Measurements from ENCODE around the gene SPOP. TPM values are rescaled to one million over a fixed set of nuclear protein-coding genes. Genes with fewer than 3 reads are reported as not detected.
"Not testable (repeated sequence)": the region's sequence is repeated elsewhere in the genome, so short reads cannot be mapped to it uniquely, and the experiment has no call there.

The SPOP gene
- 27.4 TPM for total RNA-seq

DNA sequence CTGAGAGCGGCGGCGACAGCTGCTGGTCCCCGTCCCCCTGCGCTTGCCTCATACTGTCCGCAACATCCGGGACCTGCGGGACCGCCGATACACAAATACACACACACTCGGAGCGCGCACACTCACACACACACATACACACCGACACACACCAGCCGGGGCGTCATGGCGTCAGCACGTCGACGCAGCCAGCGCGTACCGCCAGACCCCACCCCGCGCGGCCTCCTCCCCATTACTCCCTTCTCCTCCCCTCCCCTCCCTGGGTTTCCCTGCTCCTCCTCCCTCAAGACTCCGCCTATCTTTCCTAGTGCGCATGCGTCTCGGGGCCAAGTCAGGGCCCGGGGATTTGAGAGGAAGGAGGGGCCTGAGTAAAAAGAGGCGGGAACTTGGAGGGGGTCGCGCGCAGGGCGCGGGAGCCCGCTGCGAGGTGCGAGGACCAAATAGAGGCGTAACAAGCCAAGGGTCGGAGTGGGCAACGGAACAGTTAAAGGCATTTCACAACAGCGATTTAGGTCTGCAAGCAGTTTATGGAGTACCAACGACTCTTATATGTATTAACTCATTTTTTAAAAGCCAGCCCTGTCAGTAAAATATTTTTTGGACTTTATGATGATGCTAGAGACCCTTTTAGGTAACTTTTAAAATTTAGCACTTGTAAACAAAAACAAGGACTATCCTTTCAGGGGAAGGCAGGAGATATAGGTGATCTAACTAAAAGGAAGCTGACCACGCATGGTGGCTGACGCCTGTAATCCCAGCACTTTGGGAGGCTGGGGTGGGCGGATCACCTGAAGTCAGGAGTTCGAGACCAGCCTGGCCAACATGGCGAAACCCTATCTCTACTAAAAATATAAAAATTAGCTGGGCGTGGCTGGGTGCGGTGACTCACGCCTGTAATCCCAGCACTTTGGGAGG is at the start of gene SPOP:
TSS of gene SPOP (minus strand) at position 165 of the 915 bp plus-strand sequence. CDS start 55,287 bp downstream, outside the sequence.
- no peaks in the 10 kb centered on the region for H3K27me3 ChIP-seq (ENCODE audit: insufficient read depth, low read length)
- H3K4me3 ChIP-seq (ENCODE audit: low read length): peak within 1 kb of the TSS; percentile 53
- peaks cover 46% of the 10 kb centered on the region for H3K4me1 ChIP-seq (ENCODE audit: insufficient read depth, low read length)
- no peaks in the 10 kb centered on the region for H3K9me3 ChIP-seq (ENCODE audit: low read depth, low read length)

DNA sequence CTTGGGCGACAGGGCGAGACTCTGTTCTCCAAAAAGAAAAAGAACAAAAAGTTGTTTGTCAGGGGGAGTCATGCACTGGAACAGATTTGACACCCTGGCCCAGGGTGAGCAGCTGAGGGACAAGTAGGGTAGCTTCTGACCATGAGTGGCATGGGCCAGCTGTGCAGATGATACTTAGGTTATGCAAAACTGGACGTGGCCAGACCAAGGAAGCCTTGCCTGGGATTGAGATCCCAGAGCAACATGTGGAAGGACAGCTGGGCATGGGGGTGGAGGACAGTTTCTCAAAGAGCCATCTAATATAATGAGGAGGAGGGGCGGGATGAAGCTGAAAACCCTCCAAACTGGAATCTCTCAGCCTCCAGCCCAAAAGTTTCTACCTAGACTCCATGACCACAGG is 49.5 kb upstream of the SPOP start:
- Histone ChIP-seq H3K27me3 (ENCODE audit: insufficient read depth, low read length) (no peaks in the 10 kb centered on the region), H3K4me1 (ENCODE audit: insufficient read depth, low read length) (peaks cover 58% of the 10 kb centered on the region), H3K4me3 (ENCODE audit: low read length) (no peak overlapping the region), H3K9me3 (ENCODE audit: low read depth, low read length) (no peaks in the 10 kb centered on the region)

DNA sequence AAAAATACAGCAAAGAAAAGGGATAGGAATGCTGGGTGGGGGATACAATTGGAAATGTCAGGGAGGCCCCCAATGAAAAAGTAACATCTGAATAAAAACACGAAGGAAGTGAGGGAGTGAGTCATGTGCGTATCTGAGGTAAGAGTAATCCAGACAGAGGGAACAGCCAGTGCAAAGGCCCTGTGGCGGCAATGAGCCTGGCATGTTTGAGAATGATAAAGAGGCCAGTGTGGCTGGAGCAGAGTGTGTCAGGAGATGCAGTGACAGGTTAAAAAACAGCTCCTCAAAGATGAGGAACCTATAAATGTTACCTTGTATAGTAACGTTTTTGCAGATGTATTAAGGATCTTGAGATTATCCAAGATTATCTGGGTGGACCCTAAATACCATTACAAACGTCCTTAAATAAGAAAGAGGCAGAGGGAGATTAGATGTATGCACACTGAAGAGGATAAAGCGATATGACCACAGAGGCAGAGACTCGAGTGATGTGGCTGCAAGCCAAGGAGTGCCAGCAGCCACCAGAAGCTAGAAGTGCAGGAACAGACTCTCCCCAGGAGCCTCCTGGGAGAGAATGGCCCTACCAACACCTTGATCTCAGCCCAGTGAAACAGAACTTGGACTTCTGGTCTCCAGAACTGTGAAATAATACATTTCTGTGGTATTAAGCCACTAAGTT is 47.7 kb upstream of the SPOP start:
- Histone ChIP-seq H3K4me3 (ENCODE audit: low read length) (no peak overlapping the region), H3K27me3 (ENCODE audit: insufficient read depth, low read length) (no peaks in the 10 kb centered on the region), H3K4me1 (ENCODE audit: insufficient read depth, low read length) (peaks cover 49% of the 10 kb centered on the region), H3K9me3 (ENCODE audit: low read depth, low read length) (no peaks in the 10 kb centered on the region)

DNA sequence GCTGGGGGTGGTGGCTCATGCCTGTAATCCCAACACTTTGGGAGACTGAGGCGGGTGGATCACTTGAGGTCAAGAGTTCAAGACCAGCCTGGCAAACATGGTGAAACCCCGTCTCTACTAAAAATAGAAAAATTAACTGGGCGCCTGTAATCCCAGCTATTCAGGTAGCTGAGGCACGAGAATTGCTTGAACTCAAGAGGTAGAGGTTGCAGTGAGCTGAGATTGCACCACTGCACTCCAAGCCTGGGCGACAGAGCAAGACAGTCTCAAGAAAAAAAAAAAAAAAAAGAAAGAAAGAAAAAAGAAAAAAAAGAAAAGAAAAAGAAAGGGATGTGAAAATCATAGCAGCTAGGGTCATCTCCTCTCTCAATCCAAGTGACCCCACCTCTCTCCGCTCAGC is 46.7 kb upstream of the SPOP start:
- H3K4me1 ChIP-seq (ENCODE audit: insufficient read depth, low read length): peaks cover 42% of the 10 kb centered on the region
- not testable (repeated sequence) for H3K9me3 ChIP-seq (ENCODE audit: low read depth, low read length)

DNA sequence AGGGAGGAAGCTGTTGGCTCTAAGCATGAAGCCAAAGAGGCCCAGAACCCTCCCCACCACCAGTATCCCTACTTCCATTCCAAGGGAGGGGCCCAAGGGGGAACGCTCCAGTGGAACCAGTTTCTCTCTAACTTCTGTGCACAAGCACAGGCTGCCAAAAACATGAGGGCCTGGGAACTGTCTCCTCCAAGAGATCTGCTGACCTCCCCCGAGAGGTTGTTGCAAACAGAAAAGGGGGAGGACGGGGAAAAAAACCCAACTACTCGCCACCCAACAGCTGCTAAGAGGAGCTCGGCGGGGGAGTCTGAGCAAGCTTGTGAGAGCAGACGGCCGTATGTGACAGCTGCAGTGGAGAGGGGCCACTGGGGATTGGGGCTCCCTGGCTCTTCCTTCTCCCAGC is 45.5 kb upstream of the SPOP start:
- no peak overlapping the region for H3K4me3 ChIP-seq (ENCODE audit: low read length)
- H3K4me1 ChIP-seq (ENCODE audit: insufficient read depth, low read length): peaks cover 32% of the 10 kb centered on the region
- no peaks in the 10 kb centered on the region for H3K27me3 ChIP-seq (ENCODE audit: insufficient read depth, low read length)
- H3K9me3 ChIP-seq (ENCODE audit: low read depth, low read length): no peaks in the 10 kb centered on the region

More for the DNA sequence above, 46.7 kb upstream of the SPOP start:
- H3K4me3 ChIP-seq (ENCODE audit: low read length); H3K27me3 ChIP-seq (ENCODE audit: insufficient read depth, low read length): not testable (repeated sequence)

DNA sequence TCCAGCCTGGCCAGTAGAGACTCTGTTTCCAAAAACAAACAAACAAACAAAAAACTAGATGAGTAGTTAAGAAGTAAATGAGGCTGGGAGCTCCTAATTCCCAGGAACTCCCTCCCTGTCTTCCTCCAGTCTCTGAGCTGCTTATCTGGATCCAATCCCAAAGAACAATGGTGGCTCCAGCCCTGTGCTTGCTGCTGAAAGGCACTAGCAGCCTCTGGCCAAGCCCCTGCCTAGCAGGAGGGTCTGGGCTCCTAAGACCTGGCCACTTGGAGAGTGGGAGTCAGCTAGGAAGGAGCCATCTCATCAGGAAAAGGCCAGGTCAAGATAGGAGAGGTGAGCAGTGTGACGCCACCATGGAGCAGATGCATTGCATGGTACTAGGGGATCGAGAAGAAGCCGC is 44.2 kb upstream of the SPOP start:
- Histone ChIP-seq H3K9me3 (ENCODE audit: low read depth, low read length) (no peaks in the 10 kb centered on the region), H3K4me1 (ENCODE audit: insufficient read depth, low read length) (peaks cover 28% of the 10 kb centered on the region)

DNA sequence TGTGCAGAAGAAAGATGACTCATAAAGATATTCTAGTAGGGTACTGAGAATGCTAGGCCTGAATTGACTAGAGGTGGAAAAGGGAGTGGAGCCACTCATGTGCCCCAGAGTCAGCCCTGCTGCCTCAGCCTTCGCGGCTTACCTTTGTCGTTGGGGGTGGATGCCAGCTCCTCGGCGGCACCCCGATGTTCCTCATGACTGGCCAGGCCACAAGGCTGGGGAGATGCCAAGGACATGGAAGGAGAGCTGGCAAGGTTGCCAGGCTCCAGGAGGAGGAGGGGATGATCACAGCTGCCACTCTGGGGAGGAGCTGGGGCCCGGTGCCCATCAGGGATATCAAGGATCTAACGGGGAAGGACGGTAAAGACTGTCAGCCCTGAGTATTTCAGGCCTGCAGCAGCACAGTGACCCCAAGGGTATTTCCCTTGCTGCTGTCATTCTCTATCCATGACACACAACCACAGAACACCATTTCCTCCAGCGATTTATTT is 39.5 kb upstream of the SPOP start:
- Histone ChIP-seq H3K27me3 (ENCODE audit: insufficient read depth, low read length) (no peaks in the 10 kb centered on the region), H3K4me1 (ENCODE audit: insufficient read depth, low read length) (peaks cover 42% of the 10 kb centered on the region), H3K9me3 (ENCODE audit: low read depth, low read length) (no peaks in the 10 kb centered on the region), H3K4me3 (ENCODE audit: low read length) (no peak overlapping the region)

More for the DNA sequence above, 44.2 kb upstream of the SPOP start:
- Histone ChIP-seq H3K27me3 (ENCODE audit: insufficient read depth, low read length) (no peaks in the 10 kb centered on the region), H3K4me3 (ENCODE audit: low read length) (no peak overlapping the region)

DNA sequence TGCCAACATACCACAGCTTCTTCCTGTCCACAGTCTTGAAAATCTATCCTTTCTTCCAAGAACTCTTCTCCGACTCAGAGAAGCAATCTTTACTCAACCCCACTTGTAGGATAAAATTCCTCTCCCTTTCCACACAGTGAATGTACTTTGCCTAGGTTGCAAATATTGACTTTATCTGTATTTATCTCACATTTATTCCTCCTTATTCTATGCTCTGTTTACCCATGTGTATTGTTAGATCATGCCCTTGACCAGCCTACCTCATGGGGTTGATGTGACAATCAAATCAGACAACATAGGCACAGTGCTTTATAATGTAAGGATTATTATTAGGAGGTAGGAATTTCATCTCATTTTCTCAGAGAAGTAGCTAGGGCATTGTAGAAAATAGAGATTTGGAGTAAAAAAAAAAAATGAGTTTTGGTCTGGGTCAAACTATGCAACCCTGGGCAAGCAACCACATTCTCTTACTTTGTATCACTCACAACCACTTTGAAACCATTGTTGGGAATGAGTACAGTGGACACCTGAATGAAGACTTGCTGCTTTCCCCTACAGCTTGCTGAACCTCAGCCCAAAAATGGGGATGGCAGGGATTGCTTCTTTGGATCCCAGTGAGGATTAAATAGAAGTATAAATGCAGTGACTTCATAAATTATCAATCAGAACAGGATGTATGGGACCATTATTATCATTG is 38.9 kb upstream of the SPOP start:
- Histone ChIP-seq H3K4me3 (ENCODE audit: low read length) (no peak overlapping the region), H3K27me3 (ENCODE audit: insufficient read depth, low read length) (no peaks in the 10 kb centered on the region), H3K9me3 (ENCODE audit: low read depth, low read length) (no peaks in the 10 kb centered on the region), H3K4me1 (ENCODE audit: insufficient read depth, low read length) (peaks cover 42% of the 10 kb centered on the region)

DNA sequence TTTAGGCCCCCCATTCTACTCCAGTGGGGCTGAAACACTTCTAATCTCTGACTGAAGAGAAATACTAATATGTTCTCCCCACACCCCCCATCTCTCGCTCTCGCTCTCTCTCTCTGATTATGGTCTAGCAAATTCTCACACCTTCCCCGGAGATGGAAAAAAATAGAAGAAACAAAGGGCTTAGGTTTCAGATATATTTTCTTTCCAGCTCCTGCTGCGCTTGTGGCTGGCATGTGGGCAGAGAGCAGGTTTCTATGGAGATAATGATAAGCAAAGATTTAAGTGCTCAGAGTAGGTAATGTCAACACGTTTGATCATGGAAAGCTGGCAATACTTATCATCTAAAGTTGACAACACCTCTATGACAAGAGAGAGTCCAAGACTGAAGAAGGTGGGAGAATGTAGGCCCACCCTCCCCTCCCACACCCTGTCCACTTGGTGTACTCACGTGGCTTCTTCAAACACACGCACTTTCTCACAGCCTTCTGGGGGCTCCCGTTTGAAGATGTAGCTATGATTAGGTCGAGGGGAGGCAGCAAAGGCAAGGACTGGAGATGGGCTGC is 37.9 kb upstream of the SPOP start:
- no peaks in the 10 kb centered on the region for H3K27me3 ChIP-seq (ENCODE audit: insufficient read depth, low read length)
- H3K4me3 ChIP-seq (ENCODE audit: low read length): no peak overlapping the region
- H3K9me3 ChIP-seq (ENCODE audit: low read depth, low read length): no peaks in the 10 kb centered on the region
- peaks cover 42% of the 10 kb centered on the region for H3K4me1 ChIP-seq (ENCODE audit: insufficient read depth, low read length)

DNA sequence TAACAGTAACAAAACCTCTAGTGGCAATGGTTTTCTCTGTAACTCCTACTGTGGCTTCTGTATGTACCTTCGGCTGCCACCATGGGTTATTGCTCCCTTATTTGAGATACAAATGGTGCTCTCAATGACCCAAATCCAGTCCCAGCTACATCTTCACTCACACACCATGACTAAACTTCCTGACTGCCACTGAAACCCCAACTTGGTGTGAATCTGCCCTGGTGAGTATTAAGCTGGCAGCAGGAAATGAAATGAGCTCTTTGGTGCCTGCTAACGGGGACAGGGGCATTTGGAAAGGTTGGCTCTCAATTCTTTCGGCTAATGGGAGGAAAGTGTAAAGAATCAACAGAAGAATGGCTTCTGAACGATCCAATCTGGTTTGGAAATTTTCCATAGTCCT is 37.3 kb upstream of the SPOP start:
- Histone ChIP-seq H3K4me3 (ENCODE audit: low read length) (no peak overlapping the region), H3K27me3 (ENCODE audit: insufficient read depth, low read length) (no peaks in the 10 kb centered on the region), H3K9me3 (ENCODE audit: low read depth, low read length) (no peaks in the 10 kb centered on the region), H3K4me1 (ENCODE audit: insufficient read depth, low read length) (peaks cover 42% of the 10 kb centered on the region)

DNA sequence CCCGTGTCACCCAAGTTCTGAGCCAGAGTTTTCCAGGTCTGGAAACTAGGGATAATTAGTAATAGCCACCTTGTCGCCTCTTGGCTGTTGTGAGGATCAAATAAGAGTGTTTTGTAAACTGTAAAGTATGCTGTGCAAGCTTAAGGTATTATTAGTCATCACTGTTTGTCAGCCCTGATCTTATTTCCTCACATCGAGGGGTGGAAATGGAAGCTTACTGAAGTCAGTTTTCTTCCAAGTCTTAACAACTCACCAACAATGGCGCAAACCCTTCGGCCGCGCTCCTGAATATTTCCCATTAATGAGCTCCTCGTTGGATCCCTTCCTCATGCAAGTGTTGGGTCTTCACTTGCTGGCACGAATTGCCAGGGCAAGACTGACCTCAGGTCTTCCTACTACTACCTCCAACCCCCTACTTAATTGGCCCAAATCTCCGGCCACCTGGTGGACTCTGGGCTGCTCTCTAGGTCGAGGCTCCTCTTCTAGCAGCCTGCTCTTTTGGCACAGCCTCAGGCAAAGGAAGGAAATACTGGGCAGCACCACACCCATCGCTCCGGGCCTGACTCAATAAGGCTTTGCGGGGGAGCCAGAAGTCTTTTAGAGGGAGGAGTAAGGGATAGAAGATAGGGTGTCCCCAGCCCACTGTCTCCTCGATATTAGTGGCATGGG is 30.8 kb upstream of the SPOP start:
- Histone ChIP-seq H3K4me3 (ENCODE audit: low read length) (peak overlapping the region; percentile 93), H3K27me3 (ENCODE audit: insufficient read depth, low read length) (no peaks in the 10 kb centered on the region), H3K4me1 (ENCODE audit: insufficient read depth, low read length) (peaks cover 39% of the 10 kb centered on the region), H3K9me3 (ENCODE audit: low read depth, low read length) (no peaks in the 10 kb centered on the region)

DNA sequence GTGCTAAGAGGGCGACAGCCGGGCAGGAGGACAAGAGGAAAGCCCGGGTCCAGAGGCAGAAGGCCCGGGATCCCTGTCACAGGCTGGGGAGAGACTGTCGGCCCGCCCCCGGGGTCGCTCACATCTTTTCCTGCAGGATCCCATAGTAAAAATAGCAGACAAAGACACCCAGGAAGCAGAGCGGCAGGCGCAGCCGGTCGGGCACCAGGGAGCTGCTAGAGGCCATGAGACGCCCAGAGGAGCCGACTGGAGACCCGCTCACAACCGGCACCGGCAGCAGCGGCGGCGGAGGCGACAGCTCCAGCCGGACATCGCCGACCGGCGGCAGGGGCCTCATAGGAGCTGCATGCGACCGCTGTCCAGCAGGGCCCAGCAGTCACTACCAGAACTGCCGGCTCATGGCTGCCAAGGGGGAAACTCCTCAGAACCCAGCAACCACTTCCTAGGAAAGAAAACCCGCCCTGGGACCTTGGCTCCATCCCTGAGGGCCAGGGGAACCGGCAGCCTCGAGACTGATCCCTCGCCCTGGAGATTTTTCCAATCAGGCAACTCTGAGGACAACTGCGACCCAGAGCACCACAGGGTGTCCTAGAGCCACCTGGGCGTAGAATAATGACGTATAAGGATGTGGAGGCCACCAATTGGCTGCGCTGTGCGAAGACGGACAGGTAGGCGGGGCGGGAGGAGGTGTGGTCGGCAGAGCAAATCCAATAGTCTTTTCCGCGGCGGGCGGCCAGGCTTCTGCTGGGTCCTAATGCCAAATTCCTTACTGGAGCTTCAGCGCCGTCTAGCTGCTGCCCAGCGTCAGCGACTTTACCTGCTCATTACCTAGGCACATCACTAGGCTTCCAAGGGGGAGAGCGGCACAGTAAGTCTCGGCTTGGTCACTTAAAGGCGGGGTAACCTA is 30.0 kb upstream of the SPOP start, which contains the start of gene SLC35B1:
TSS of gene SLC35B1 (minus strand) at position 357 of the 907 bp plus-strand sequence. CDS start at position 226, 131 bp downstream.
- Histone ChIP-seq H3K27me3 (ENCODE audit: insufficient read depth, low read length) (no peaks in the 10 kb centered on the region), H3K4me1 (ENCODE audit: insufficient read depth, low read length) (peaks cover 33% of the 10 kb centered on the region), H3K9me3 (ENCODE audit: low read depth, low read length) (no peaks in the 10 kb centered on the region), H3K4me3 (ENCODE audit: low read length) (peak within 1 kb of the TSS; percentile 93)

DNA sequence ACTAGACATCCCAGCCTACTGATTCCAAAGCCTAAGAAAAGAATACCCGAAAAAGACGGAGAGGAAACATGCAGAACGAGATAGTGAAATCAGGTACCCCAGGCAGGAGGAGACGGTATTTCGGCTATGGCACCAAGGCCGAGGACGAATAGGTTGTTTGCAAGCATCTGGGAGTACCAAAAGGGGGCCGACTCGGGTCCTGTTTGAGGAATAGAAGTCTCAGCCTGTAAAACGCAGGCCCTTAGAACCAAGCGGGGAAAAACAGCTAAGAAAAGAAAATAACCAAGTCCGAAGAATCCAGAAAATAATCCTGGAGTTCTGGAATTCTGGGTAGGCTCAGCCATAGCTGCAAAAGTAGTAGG is 29.3 kb upstream of the SPOP start:
- peak overlapping the region; percentile 93 for H3K4me3 ChIP-seq (ENCODE audit: low read length)
- H3K4me1 ChIP-seq (ENCODE audit: insufficient read depth, low read length): peaks cover 33% of the 10 kb centered on the region
- H3K27me3 ChIP-seq (ENCODE audit: insufficient read depth, low read length): no peaks in the 10 kb centered on the region
- H3K9me3 ChIP-seq (ENCODE audit: low read depth, low read length): no peaks in the 10 kb centered on the region
